PFSK-1 (cell line): ENCODE measurements around the gene EXOC6.

Experiments
- FOXP2 ChIP-seq: optimal IDR thresholded peaks from 2 replicates; pipeline ENCODE3; 2011; ENCODE audit warnings: borderline replicate concordance, control low read depth, inconsistent platforms; ENCODE audit not compliant: insufficient read depth; ENCODE audit errors: extremely low read length, extremely low read depth
- POLR2AphosphoS5 ChIP-seq: IDR thresholded peaks from 2 replicates; pipeline ENCODE4 v1.6.1; 2012; ENCODE audit warnings: low read depth, mild to moderate bottlenecking, control low read depth, low read length, moderate library complexity
- REST ChIP-seq, 2 experiments: IDR thresholded peaks; 2 replicates each; pipeline versions ENCODE4 v1.6.1 to v1.8.0; 2011 to 2012; ENCODE audit warnings: low read depth in 2 of 2, low read length in 2 of 2, control low read depth in 1 of 2, inconsistent platforms in 1 of 2, mild to moderate bottlenecking in 1 of 2, moderate library complexity in 1 of 2; ENCODE audit not compliant: insufficient read depth in 1 of 2
- SIN3A ChIP-seq: IDR thresholded peaks from 2 replicates; pipeline ENCODE4 v1.6.1; 2012; ENCODE audit warnings: mild to moderate bottlenecking, low read length, moderate library complexity, borderline replicate concordance; ENCODE audit not compliant: insufficient read depth
- TAF1 ChIP-seq: IDR thresholded peaks from 2 replicates; pipeline ENCODE4 v1.6.1; 2012; ENCODE audit warnings: low read length, control low read depth, borderline replicate concordance; ENCODE audit not compliant: insufficient read depth

Gene EXOC6

GRCh38 chr10:93095225-93095624 lies 246.9 kb downstream of the EXOC6 start:
- TF ChIP-seq TAF1 (no peak), SIN3A (no peak), POLR2AphosphoS5 (no peak), REST (IDR thresholded peaks at IDR 0.05; ENCODE audit: insufficient read depth in 1 of 2, low read depth in 2 of 2, low read length in 2 of 2) (no peak), FOXP2 (no peak)

GRCh38 chr10:93096901-93097300 lies 248.6 kb downstream of the EXOC6 start:
- TF ChIP-seq SIN3A, result no peak
- TF ChIP-seq REST (IDR thresholded peaks at IDR 0.05; ENCODE audit: insufficient read depth in 1 of 2, low read depth in 2 of 2, low read length in 2 of 2), result no peak
- no peak for TF ChIP-seq POLR2AphosphoS5

GRCh38 chr10:93097386-93097785 lies 249.1 kb downstream of the EXOC6 start:
- TF ChIP-seq TAF1 (no peak), SIN3A (no peak)

- TF ChIP-seq REST (IDR thresholded peaks at IDR 0.05; ENCODE audit: insufficient read depth in 1 of 2, low read depth in 2 of 2, low read length in 2 of 2), result no peak
- no peak for TF ChIP-seq POLR2AphosphoS5
- TF ChIP-seq SIN3A, result no peak
- TF ChIP-seq TAF1, result no peak
- TF ChIP-seq FOXP2, result no peak
Observed at GRCh38 chr10:93098816-93099215, 250.5 kb downstream of the EXOC6 start.

- TF ChIP-seq TAF1 (no peak), REST (IDR thresholded peaks at IDR 0.05; ENCODE audit: insufficient read depth in 1 of 2, low read depth in 2 of 2, low read length in 2 of 2) (no peak), FOXP2 (no peak), SIN3A (no peak), POLR2AphosphoS5 (no peak)
Observed at GRCh38 chr10:93099670-93100069, 251.3 kb downstream of the EXOC6 start.

GRCh38 chr10:93103953-93104352 lies 255.6 kb downstream of the EXOC6 start:
- no peak for TF ChIP-seq POLR2AphosphoS5
- TF ChIP-seq TAF1, result no peak
- no peak for TF ChIP-seq FOXP2
- no peak for TF ChIP-seq SIN3A
- no peak for TF ChIP-seq REST (IDR thresholded peaks at IDR 0.05; ENCODE audit: insufficient read depth in 1 of 2, low read depth in 2 of 2, low read length in 2 of 2)
